Thyroid gland (tissue), 4 donors: ENCODE results near the gene LAMP2. TPM values are rescaled to one million over a fixed set of nuclear protein-coding genes. Genes with fewer than 3 reads are reported as not detected.

Source experiments
- DNase-seq, 2 donors: peaks; one replicate each; pipeline ENCODE4 v3.0.0-alpha.2; 2019
- H3K27ac ChIP-seq, 3 donors: fragments of 200-600 bp; sonication (generic); 1 replicate in 2 of 3; 2 replicates in 1 of 3; pipeline ENCODE4 v1.5.1; 2016 to 2019; ENCODE audit warnings: mild to moderate bottlenecking in 1 of 3, moderate library complexity in 1 of 3
- H3K27me3 ChIP-seq: fragments of 200-600 bp; sonication (generic); one replicate; pipeline ENCODE4 v1.5.1; 2019
- H3K36me3 ChIP-seq, 2 donors: fragments of 200-600 bp; sonication (generic); one replicate each; pipeline ENCODE4 v1.5.1; 2016 to 2019
- H3K4me1 ChIP-seq, 2 donors: fragments of 200-600 bp; sonication (generic); one replicate each; pipeline ENCODE4 v1.5.1; 2017 to 2019
- H3K4me3 ChIP-seq, 3 donors: fragments of 200-600 bp; sonication (generic); replicated peaks in 1 of 3; 1 replicate in 2 of 3; 2 replicates in 1 of 3; pipeline ENCODE4 v1.5.1; 2016; ENCODE audit warnings: mild to moderate bottlenecking in 1 of 3
- H3K9me3 ChIP-seq: fragments of 200-600 bp; sonication (generic); one replicate; pipeline ENCODE4 v1.5.1; 2017
- POLR2A ChIP-seq, 2 donors: fragments of 450-650 bp; IDR thresholded peaks; one replicate each; pipeline ENCODE4 v1.6.1; 2017; ENCODE audit warnings: antibody characterized with exemption in 2 of 2, mild to moderate bottlenecking in 2 of 2, moderate library complexity in 1 of 2
- WGBS, 2 donors: methylation state at CpG; one replicate each; pipeline ENCODE4 v1.1.5; 2017; 5-methylcytosine and 5-hydroxymethylcytosine counted together
- intact Hi-C: fragments of 100-400 bp; cut with DNase I; formaldehyde crosslinking; loops from one replicate; pipeline ENCODE4 v1.15.1; 2023
- total RNA-seq, 4 donors: library from RNA; depleted of rRNA; stranded (reverse); fragments of >200 nt; gene quantifications; one replicate each; pipeline ENCODE4 v1.2.3, GENCODE V29; 2016
- TF ChIP-seq, protein P1 (sequence below), 6 experiments: fragments of 200-600 bp in 3 of 6; fragments of 450-650 bp in 3 of 6; sonication (generic) in 3 of 6; IDR thresholded peaks; one replicate each; pipeline ENCODE4 v1.5.1; 2016 to 2019; ENCODE audit warnings: antibody characterized with exemption in 6 of 6, mild to moderate bottlenecking in 2 of 6, inconsistent platforms in 1 of 6, moderate library complexity in 1 of 6

The LAMP2 gene
- total RNA-seq, 4 donors from 2014 or later: 189 to 225 (median 205) TPM

DNA sequence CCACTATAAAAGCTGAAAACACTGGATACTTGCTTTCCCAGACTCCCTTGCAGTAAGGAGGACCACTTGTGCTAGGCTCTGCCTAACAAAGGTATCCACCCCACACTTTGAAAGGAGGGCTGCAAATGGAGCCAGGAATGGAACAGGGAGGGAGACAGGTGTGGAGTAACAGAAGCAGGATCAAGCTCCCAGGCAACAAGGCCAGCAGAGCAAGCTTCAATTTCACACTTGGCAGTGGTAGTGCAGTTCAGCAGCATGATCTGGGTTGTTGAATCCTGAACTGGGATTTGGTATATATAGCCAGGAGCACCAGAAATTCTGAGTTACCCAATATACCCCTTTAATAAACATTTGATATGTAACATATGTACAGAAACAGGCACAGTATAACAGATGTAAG lies 9.8 kb downstream of the LAMP2 start:
- Histone ChIP-seq H3K4me1 (peaks cover 0 to 18% of the 10 kb centered on the region in 2 donors), H3K4me3 (no peak overlapping the region), H3K27ac (no peak overlapping the region), H3K27me3 (no peaks in the 10 kb centered on the region), H3K36me3 (no peaks in the 10 kb centered on the region), H3K9me3 (no peaks in the 10 kb centered on the region)
- DNase-seq: no peak
- intact Hi-C loops: no loop called here
- TF ChIP-seq, protein P1, sequence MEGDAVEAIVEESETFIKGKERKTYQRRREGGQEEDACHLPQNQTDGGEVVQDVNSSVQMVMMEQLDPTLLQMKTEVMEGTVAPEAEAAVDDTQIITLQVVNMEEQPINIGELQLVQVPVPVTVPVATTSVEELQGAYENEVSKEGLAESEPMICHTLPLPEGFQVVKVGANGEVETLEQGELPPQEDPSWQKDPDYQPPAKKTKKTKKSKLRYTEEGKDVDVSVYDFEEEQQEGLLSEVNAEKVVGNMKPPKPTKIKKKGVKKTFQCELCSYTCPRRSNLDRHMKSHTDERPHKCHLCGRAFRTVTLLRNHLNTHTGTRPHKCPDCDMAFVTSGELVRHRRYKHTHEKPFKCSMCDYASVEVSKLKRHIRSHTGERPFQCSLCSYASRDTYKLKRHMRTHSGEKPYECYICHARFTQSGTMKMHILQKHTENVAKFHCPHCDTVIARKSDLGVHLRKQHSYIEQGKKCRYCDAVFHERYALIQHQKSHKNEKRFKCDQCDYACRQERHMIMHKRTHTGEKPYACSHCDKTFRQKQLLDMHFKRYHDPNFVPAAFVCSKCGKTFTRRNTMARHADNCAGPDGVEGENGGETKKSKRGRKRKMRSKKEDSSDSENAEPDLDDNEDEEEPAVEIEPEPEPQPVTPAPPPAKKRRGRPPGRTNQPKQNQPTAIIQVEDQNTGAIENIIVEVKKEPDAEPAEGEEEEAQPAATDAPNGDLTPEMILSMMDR (IDR thresholded peaks at IDR 0.05): no peak
- no peak for TF ChIP-seq POLR2A (IDR thresholded peaks at IDR 0.05)

DNA sequence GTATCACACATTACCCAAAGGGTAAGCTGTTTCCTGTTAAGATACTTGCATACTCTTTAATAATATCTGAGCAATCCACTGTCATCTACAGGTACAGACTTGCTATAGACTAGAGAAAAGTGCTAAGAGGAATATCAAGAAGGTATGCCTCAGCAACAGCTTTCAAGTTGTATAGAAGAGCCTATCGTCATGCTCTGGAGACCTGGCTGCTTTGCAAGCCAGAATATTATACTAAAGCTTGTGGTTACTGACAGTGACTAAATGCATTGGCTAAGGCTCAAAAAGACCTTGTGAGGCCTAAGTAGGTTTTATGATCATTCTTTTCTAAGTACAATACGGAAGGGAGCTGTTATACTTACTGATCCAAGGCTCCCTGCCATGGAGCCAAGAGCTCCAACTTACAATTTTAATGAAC lies 11.3 kb downstream of the LAMP2 start:
- H3K4me1 ChIP-seq: peaks cover 0 to 18% of the 10 kb centered on the region in 2 donors
- no peaks in the 10 kb centered on the region for H3K27me3 ChIP-seq
- H3K9me3 ChIP-seq: no peaks in the 10 kb centered on the region
- peak; percentile 2 to 27 for DNase-seq
- no peak overlapping the region for H3K4me3 ChIP-seq
- H3K27ac ChIP-seq: no peak overlapping the region
- intact Hi-C loops: no loop called here
- TF ChIP-seq, protein P1 (IDR thresholded peaks at IDR 0.05): no peak
- TF ChIP-seq POLR2A (IDR thresholded peaks at IDR 0.05): no peak
- no peaks in the 10 kb centered on the region for H3K36me3 ChIP-seq
- WGBS, 2 donors: 7 to 34% methylated on average over 2 of the region's 2 CpGs

DNA sequence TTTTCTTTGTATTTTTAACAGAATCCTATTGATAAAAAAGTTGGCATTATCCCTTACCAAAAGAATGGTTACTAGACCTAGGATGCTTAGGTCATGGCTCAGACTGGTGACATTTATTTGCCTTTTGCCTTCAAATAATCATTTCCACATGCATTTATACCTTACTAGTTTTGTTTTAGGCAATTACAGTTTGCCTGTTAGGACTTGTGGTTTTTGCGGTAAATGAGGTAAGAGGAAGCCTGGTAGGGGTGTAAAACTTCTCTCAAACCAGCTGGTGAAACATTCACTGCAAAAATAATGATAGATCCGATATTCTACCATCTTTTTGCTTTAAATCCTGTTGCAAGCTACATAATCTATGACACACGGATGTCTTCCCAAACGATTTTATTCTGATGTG lies 12.1 kb downstream of the LAMP2 start:
- no peak overlapping the region for H3K27ac ChIP-seq
- intact Hi-C loops: no loop called here
- WGBS, 2 donors: 61 to 86% methylated on average over 4 of the region's 4 CpGs

DNA sequence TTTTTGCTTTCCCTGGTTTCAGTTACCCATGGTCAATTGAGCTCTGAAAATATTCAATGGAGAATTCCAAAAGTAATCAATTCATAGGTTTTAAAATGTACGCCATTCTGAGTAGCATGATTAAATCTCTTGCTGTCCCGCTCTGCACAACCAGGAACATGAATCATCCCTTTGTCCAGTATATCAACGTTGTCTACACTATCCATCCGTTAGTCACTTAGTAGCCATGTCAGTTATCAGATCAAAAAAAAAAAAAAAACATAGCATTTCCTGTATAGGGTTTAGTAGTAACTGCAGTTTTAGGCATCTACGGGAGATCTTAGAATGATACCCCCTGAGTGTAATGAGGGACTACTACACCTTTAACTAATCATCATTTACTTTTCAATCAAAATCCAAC lies 15.1 kb downstream of the LAMP2 start:
- H3K27me3 ChIP-seq: no peaks in the 10 kb centered on the region
- 76 to 95% methylated on average over 5 of the region's 5 CpGs for WGBS, 2 donors
- H3K9me3 ChIP-seq: no peaks in the 10 kb centered on the region
- TF ChIP-seq, protein P1 (IDR thresholded peaks at IDR 0.05): no peak
- no peak for TF ChIP-seq POLR2A (IDR thresholded peaks at IDR 0.05)
- H3K4me1 ChIP-seq: peaks cover 0 to 15% of the 10 kb centered on the region in 2 donors
- H3K4me3 ChIP-seq: no peak overlapping the region
- DNase-seq: no peak
- no peak overlapping the region for H3K27ac ChIP-seq
- no peaks in the 10 kb centered on the region for H3K36me3 ChIP-seq
- intact Hi-C loops: no loop called here

More for the DNA sequence above, 12.1 kb downstream of the LAMP2 start:
- H3K9me3 ChIP-seq: no peaks in the 10 kb centered on the region
- TF ChIP-seq, protein P1 (IDR thresholded peaks at IDR 0.05): no peak
- no peak for TF ChIP-seq POLR2A (IDR thresholded peaks at IDR 0.05)
- H3K4me3 ChIP-seq: no peak overlapping the region
- H3K27me3 ChIP-seq: no peaks in the 10 kb centered on the region
- peaks cover 0 to 18% of the 10 kb centered on the region in 2 donors for H3K4me1 ChIP-seq
- no peak for DNase-seq
- H3K36me3 ChIP-seq: no peaks in the 10 kb centered on the region

DNA sequence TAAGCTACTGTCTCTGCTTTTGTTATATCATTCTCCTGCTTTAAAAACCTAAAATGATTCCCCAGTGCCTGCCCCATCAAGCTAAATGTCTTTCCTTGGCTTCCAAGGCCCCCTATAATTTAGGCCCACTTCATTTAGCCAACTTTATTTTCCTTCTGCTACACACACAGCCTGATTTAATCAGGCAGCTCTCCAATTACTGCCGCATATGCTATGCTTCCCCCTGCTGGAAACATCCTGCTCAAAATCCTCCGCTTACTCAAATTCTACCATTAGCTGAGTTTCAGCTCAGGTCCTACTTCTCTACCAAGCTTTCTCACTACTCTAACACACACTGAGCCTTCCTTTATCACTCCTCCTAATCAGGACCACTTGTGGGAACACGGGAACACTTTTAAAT lies 17.0 kb downstream of the LAMP2 start:
- no peak for DNase-seq
- WGBS, 2 donors: 64 to 67% methylated on average over 3 of the region's 3 CpGs
- H3K36me3 ChIP-seq: no peaks in the 10 kb centered on the region
- H3K9me3 ChIP-seq: no peaks in the 10 kb centered on the region
- peaks cover 2 to 3% of the 10 kb centered on the region in 2 donors for H3K4me1 ChIP-seq
- TF ChIP-seq POLR2A (IDR thresholded peaks at IDR 0.05): no peak
- TF ChIP-seq, protein P1 (IDR thresholded peaks at IDR 0.05): no peak
- no peak overlapping the region for H3K4me3 ChIP-seq
- intact Hi-C loops: no loop called here
- H3K27me3 ChIP-seq: no peaks in the 10 kb centered on the region
- H3K27ac ChIP-seq: no peak overlapping the region
